ENCODE results near the gene FLNB.
"Not testable (repeated sequence)": the region's sequence is repeated elsewhere in the genome, so short reads cannot be mapped to it uniquely, and the experiment has no call there.

FLNB gene

DNA sequence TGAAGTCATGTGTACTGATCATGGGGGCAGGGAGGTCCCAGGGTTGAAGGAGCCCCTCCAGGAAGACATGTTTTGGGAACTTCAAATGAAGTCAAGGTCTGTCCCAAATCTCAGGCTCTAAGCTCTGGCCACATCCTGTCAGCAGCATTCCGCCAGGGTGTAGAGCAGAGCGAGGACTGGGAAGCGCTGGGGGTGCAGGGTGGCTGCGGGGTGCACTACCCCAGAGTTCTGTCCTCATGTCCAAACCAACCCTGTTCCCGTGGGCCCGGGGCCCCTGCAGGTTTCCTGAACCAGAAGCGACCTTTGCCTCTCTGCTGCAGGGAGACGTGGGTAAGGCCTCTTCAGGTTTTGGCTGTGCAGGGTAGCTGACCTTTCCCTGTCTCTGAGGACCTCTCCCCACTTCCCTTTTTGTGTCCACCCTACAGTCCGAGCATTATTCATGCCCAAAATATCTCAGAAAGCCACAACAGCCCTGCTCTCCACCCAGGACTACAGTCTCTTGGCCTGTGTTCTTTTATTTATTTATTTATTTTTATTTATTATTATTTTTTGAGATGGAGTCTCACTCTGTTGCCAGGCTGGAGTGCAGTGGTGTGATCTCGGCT, 26.6 kb upstream of the FLNB start:
- DNase-seq = no peak

DNA sequence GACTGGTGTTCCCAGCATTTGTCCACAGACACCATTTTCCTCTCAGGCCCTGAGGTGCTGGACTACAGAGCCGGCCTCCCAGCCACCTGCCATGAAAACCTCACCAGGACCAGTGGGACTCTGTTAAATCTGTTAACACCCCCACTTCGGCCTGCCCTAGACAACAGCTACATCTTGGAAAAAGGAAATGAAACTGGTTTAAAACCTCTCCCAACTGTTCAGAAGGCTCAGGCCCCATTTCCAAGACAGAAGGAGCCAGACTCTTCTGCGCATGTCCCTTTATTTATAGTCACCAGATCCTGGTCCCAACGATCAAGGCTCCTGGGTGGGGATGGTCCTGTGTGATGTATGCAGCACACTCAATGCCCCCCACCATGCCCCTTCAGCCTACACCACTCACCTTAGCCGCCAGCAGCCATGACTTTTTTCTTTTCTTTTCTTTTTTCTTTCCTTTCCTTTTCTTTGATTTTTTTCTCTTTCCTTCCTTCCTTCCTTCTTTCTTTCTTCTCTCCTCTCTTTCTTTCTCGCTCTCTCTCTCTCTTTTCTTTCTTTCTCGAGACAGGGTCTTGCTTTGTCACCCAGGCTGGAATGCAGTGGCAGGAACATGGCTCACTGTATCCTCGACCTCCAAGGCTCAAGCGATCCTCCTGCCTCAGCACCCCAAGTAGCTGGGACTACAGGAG, 25.5 kb upstream of the FLNB start:
- DNase-seq = no peak

DNA sequence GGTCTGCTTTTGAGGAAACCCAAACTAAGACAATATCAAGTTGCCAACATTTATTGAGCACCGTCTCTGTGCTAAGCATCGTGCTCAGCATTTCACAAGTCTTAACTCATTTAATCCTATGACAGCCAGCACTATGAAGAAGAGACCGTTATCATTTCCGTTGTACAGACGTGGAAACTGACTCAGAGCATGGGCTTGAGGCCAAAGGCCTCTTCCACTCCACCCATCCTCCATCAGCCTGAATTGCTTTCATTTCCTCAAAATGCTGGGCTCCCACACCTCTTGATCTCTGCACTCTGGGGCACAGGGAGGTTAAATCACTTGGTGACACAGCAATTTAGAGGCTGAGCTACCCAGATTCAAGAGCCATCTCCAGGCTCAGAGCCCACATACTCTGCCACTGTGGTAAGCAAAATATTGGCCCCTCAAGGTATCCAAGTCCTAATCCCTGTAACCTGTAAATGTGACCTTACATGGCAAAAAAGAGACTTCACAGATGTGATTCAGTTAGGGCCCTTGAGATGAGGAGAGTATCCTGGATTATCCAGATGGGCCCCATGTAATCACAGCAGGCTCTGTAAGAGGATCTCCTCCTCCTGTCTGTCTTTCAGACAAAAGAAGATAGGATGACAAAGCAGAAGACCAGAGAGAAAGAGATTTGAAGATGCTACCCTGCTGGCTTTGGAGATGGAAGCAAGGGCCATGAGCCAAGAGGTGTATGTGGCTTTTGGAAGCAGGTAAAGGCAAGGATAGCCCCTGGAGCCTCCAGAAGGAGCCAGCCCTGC, 24.3 kb upstream of the FLNB start:
- DNase-seq = no peak

DNA sequence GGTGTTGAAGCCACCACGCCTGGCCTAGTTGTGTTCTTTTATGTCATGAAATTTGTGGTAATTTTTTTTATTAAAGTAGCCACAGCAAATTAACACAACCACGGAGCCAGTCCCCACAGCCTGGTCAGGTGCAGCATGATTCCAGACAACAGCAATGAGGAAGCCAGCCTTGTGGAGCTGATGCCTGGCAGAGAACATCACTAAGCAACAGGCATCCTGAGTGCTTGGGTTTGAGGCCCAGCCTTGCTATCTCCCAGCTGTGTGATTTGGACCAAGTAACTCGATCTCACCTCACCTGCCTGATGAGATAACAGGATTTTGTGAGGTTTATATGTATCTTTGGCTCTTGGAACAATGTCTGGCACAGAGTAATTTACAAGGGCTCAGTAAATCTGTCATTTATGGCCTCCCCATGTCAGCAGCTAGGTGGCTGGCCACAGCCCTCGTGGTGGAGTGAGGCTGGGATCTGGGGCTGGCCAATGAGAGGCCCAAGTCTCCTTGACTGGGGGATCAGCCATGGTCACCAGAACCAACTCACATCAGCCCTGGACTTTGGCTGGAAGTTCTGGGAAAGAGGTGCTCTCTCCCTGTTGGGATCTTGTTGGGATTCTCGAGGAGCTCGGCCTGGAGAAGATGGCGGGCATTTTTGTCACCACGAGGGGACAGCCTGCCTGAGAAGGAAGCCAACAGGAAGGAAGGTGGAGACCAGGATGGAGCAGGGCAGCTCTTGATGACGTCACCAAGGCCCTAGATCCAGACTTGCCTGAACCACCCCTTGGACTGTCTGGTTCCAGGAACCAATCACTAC, 22.8 kb upstream of the FLNB start:
- DNase-seq = no peak

DNA sequence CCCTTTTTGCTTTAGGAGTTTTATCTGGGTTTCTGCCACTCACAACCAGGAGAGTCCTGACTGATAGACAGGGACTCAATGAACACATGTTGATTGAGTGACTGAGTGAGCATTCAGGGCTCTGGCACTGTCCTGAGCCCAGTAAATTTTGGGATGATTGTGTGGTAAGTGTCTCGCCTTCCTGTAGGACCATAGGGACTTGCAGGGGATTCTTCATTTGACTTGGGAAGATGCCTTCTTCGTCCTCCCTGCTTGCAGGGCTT, 22.3 kb upstream of the FLNB start:
- DNase-seq = no peak

DNA sequence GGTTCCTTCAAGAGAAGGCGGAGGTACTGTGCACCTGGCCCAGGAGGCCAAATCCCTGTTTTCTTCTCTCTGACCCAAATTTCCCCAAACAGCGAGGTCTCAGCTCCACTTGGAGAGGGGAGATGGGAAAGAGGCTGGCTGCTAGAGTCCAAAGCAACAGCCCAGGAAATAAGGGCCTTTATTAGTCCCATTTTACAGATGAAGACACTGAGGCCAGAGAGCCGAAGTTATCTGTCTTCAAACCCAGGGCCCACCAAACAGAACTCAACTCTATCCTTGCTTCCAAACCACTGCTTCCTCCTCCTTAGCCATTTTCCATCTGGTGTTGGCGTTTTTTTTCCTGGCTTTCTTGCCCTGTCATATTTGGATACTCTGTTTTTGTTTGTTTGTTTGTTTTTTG, 22.0 kb upstream of the FLNB start:
- DNase-seq = no peak

DNA sequence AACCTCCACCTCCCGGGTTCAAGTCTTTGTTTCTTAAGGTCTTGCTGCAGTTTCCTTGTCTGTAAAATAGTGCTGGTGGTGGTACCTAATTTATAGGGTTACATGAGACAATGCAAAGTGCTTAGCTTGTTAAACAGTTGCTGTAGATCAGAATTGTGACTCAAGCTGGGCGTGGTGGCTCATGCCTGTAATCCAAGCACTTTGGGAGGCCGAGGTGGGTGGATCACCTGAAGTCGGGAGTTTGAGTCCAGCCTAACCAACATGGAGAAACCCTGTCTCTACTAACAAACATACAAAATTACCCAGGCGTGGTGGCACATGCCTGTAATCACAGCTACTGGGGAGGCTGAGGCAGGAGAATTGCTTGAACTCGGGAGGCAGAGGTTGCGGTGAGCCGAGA, 19.0 kb upstream of the FLNB start:
- not testable (repeated sequence) for DNase-seq

DNA sequence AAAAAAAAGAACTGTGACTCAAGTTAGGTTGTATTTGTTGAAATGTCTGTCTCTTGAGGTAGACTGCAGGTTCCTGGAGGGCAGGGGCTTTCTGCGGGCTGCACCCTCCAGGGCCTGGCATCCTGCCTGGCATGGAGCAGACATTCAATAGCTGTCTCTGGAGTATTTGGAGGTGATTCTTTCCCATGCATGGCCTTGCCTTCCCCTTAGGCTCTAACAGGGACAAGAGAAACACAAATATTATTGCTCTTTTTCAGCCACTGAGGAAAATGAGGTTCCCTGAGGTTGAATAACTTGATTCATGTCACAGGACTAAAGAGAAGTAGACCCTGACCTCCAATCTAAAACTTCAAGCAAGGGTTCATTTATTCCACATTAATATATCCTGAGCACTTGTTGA, 18.6 kb upstream of the FLNB start:
- no peak for DNase-seq

DNA sequence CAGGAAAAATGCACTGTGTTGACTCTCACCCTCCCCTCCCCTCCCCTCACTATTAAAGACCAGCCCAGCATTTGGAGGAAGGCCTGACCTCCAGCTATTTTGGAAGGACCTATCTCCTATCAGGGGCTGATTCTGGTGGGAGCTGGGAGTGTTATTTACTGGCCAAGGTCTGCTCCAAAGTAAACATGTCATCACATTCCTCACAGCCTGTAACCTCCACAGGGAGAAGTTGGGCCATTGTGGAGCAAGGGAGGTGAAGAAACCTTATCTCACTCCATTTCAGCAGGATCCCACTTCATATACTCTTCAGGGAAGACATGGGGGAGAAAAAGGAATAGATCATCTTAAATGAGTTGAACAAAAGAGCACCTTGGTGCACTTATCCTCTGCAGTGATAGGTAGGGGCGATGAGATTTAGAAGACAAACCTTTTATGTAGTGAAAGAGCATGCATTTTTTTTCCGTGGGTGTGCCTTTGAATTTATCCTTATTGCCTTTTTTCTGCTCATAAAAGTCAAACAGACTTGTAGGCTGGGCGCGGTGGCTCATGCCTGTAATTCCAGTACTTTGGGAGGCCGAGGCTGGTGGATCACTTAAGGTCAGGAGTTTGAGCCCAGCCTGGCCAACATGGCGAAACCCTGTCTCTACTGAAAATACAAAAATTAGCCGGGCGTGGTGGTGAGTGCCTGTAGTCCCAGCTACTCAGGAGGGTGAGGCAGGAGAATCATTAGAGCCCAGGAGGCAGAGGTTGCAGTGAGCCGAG, 15.6 kb upstream of the FLNB start:
- no peak for DNase-seq

DNA sequence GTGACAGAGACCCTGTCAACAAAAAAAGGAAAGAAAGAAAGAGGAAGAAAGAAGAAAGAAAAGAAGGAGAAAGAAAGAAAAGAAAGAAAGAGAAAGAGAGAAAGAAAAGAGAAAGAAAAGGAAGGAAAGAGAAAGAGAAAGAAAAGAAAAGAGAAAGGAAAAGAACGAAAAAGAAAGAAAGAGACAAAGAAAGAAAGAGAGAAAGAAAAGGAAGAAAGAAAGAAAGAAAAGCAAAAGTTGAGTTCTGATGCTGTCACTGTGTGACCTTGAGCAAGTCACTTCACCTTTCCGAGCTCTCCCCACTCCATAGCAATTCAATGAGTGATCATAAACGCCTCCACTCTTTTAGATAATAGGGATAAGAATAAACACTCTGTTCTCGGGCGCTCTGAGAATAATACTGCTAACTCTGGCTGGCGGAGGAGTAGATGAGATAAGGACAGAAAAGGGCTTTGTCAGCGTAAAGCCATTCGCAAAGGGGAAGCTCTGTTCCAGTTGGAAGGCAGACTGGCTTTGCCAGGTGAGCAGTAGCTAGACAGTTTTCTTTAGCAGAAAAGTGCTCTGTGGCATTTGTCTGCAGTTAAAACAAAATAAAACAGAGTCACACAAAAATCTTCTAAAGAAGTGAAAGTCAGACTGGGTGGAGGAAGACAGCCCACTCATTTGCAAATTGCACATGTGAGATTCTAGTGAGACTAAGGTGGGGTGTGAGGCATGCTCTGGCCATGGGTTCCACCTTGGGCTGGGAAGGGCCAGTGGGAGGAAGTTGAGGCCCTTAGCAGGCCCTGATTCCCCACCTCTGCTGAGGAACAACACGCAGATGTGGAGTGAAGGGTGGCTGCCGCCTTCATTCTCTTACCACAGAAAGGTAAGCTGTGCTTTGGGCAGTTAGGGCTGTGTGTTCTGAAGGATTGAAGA, 9.6 kb upstream of the FLNB start:
- no peak for DNase-seq

DNA sequence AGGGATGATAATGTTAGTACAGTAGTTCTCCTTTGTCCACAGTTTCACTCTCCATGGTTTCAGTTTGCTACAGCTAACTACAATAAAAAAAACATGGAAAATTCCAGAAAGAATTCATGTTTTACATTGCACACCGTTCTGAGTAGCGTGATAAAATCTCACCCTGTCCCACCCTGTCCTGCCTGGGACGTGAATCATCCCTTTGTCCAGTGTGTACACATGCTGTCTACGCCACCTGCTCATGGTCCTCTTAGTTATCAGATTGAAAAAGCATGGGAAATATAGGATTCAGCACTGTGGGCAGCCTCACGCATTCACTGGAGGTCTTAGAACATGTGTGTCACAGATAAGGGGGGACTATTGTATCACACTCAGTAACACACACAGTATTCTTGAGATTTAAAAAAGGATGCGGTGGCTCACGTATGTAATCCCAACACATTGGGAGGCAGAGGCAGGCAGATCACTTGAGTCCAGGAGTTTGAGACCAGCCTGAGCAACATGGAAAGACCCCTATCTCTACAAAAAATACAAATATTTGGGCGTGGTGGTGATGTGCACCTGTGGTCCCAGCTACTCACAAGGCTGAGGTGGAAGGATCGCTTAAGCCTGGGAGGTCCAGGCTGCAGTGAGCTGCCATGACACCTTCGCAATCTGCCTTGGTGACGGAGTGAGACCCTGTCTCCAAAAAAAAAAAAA, 8.7 kb upstream of the FLNB start:
- DNase-seq = no peak

DNA sequence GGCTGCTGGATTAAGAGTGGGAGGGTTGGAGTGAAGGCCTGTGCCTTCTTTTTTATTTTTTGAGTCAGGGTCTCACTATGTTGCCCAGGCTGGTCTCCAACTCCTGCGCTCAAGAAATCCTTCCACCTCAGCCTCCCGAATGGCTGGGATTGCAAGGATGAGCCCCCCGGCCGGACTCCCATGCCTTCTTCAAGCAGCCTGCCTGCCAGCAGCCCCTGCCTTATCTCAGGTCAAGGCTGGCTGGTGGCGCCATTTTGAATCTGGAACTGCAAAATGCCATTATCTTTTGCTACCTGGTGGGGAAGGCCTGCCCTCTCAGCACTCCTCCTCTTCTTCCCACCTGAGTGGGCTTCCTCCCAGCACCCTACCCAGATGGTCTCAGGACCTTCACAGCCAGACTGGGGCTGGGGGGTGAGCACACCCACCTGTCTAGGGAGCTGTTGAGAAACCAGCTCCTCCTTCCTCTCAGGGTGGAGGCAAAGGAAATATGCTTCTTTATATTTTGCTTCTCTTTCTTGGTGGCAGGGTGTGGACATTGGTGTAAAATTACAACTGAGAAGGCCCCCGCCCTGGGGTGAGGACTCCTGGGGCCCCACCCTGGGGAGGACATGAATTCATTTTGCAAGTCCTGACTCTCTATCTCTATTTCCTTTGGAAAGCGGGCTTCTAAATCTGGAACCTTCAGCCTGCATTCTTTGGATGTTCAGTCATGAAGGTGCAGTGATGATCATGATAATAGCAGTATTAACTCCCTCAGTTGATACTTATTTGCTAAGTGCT, 7.7 kb upstream of the FLNB start:
- DNase-seq = no peak

DNA sequence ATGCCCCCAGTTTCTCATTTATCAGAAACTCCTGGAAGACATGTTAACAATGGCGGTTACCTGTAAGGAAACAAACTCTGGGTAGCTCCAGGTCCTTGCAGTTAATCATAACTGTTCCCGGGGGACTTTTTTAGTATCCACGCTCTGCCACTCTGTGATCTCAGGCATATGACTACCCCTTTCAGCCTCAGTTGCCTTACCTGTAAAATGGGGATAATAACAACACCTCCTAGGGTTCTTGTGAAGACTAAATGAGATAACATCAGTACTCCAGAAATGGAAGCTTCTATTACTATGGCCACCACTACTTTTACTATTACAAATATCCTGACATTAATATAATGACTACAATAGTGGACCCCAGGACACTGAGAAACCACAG, 7.1 kb upstream of the FLNB start:
- no peak for DNase-seq

DNA sequence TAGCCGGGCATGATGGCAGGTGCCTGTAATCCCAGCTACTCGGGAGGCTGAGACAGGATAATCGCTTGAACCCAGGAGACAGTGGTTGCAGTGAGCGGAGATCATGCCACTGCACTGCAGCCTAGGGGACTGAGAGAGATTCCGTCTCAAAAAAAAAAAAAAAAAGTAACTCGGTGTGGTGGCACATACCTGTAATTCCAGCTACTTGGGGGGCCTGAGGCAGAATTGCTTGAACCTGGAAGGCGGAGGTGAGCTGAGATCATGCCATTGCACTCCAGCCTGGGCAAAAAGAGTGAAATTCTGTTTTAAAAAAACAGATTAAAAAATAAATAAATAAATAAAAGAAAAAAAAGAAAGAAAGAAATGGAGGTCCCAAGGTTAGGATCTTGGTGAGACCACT, 6.2 kb upstream of the FLNB start:
- no peak for DNase-seq

DNA sequence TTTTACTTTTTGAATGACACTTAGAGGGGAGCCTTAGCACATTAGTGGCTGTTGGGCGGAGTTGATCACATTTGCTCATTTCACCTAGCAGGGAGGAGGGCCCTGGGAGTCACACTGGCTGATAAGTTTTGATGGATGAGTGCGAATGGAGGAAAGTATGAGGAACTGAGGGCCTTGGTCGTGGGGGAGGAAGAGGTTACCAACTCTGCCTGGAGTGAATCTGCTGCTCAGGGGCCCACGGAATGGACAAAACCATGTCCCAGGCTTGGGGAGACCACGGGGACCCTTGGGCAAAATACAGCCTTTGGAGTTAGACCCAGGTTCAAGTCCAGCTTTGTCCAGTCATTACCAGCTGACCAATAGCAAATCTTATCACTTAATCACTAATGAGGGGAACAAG, 5.1 kb upstream of the FLNB start:
- DNase-seq = no peak

DNA sequence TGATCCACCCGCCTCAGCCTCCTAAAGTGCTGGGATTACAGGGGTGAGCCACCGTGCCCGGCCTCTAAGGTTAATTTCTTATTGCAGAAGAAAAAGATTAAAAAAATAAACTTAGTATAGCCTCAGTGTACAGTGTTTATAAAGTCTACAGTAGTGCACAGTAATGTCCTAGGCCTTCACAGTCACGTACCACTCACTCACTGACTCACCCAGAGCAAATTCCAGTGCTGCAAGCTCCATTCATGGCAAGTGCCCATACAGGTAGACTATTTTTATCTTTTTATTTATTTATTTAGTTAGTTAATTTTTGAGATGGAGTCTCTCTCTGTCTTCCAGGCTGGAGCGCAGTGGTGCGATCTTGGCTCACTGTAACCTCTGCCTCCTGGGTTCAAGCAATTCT, 3.2 kb upstream of the FLNB start:
- no peak for DNase-seq

DNA sequence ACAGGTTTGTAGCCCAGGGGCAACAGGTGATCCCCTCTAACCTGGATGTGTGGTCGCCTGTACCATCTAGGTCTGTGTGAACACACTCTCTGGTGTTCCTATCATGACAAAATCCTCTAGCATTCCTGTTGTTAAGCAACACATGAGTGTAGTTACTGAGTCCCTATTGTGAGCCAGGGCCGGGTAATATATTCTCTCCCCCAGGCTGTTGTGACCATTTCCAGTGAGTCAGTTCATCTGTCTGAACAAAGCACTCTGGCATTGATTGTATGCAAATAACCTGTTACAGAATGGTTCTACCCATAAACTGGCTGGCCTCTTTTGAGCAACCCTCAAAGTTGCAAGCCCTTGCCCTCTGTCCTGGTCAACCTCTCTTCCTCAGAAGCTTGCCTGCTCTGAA, 2.6 kb upstream of the FLNB start:
- DNase-seq = no peak

DNA sequence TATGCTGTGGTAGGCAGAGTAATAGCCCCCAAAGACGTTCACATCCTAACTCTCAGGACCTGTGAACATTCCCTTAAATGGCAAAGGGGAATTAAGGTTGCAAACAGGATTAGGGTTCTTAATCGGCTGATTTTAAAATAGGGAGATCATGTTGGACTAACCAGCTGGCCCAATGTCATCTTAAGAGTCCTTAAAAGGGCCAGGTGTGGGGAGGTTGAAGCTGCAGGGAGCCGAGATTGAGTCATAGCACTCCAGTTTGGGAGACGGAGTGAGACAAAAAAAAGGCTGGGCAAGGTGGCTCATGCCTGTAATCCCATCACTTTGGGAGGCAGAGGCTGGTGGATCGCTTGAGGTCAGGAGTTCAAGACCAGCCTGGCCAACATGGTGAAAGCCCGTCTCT, 1.6 kb upstream of the FLNB start:
- no peak for DNase-seq

DNA sequence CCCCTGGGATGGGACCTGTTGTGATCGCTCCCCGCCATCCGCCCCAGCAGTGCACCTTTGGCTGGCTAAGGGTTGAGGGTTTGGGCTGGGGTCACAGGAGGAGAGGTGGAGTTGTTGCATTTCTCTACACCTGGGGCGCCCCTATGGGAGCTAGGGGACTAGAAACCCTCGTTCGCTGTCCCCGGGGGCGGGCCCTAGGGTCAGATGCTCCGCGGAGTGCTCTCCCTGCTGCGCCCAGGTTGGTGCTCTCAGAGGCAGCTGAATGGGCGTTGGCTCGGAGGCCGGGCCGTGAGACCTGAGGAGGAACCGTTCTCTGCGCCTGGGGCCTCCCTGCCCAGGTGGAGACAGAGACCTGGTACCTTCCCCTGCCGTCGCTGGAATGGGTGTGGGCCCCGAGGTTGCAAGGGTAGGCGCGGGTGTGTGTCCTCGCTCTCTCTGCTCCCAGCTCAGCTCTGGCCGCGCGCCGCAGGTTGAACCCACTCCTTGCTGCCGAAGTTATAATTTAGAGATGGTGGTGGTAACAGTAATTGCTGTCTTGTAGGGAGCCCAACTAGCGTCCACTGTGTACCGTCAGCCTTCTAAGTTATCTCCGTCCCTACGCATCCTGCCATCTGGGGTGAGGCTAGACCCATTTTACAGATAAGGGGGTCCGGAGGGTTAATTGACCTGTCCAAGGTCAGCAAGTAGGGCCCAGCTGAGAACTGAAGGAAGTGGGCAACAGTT, 965 bp downstream of the FLNB start:
- DNase-seq = no peak

Measured in 8988T (cell line).